Epithelial cell of esophagus (primary cell): ENCODE measurements around the gene CORO2B.
"Not testable (repeated sequence)": the region's sequence is repeated elsewhere in the genome, so short reads cannot be mapped to it uniquely, and the experiment has no call there.

Experiments used
- DNase-seq: peaks from one replicate; pipeline ENCODE4 v3.0.0; 2010; ENCODE audit warnings: low read depth
- H3K4me3 ChIP-seq: 2 replicates; pipeline ENCODE4 v1.5.1; 2011; ENCODE audit warnings: mild to moderate bottlenecking, low read length, control low read depth
- CTCF ChIP-seq: IDR thresholded peaks from 2 replicates; pipeline ENCODE4 v1.5.1; 2011; ENCODE audit warnings: low read depth, mild to moderate bottlenecking, low read length, control low read depth, inconsistent platforms; ENCODE audit not compliant: insufficient read depth; ENCODE audit errors: missing control alignments

Gene CORO2B

GRCh38 chr15:68644083-68644904 is 65.5 kb downstream of the CORO2B start:
- H3K4me3 ChIP-seq = no peak overlapping the region
- no peak for TF ChIP-seq CTCF
- peak; percentile 76 for DNase-seq

GRCh38 chr15:68644996-68645395 is 66.2 kb downstream of the CORO2B start:
- H3K4me3 ChIP-seq = no peak overlapping the region
- TF ChIP-seq CTCF = no peak
- DNase-seq = no peak

GRCh38 chr15:68646156-68646555 is 67.4 kb downstream of the CORO2B start:
- H3K4me3 ChIP-seq = no peak overlapping the region
- TF ChIP-seq CTCF = no peak
- DNase-seq = no peak

GRCh38 chr15:68646696-68647095 is 67.9 kb downstream of the CORO2B start:
- no peak for TF ChIP-seq CTCF

GRCh38 chr15:68647361-68647760 is 68.6 kb downstream of the CORO2B start:
- H3K4me3 ChIP-seq, DNase-seq: not testable (repeated sequence)

More at GRCh38 chr15:68646696-68647095, 67.9 kb downstream of the CORO2B start:
- no peak overlapping the region for H3K4me3 ChIP-seq
- no peak for DNase-seq

- H3K4me3 ChIP-seq = no peak overlapping the region
- DNase-seq = peak; percentile 54
- peak; percentile 72 for TF ChIP-seq CTCF
These were observed 72.3 kb downstream of the CORO2B start for GRCh38 chr15:68650901-68651709.

GRCh38 chr15:68651916-68652525 is 73.2 kb downstream of the CORO2B start:
- H3K4me3 ChIP-seq = no peak overlapping the region
- no peak for TF ChIP-seq CTCF
- DNase-seq = no peak
